ENCODE measurements around the gene CHST2.

The CHST2 gene

DNA sequence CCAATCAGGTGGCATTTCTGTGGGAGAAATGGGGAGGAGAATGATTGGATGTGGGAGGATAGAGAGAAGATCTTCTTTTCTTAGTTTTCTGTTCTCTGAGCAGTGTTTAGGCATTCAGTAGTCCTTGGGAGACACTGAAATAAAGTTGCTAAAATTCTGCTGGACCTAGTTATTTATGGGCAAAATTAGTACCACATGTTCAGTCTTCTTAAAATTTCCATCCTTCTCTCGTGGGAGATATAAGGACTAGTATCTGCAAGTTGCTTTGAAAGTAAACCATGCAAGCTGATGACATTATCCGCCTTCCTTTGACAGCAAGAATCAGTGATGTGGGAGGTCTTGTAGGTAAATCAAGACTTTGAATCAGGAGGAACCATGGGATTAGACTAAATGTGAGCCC is 19.9 kb upstream of the CHST2 start:
- DNase-seq: no peak

DNA sequence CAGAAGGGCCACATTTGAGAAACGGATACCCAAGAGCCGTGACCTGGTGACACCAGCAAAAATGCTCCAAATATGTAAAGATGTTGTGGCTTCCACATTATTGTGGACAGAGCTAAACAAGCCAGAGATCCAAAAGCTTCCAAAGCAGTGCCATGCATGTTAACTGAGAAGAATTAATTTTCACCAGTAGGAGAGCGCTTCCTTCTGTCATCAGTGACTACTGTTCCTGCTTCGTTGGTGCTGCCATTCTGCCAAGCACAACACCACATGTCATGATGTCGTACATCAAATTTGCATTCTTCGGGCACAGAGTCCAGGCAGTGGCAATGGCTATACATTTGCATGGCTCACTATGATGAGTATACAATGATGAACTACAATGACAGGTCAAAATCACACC is 19.1 kb upstream of the CHST2 start:
- DNase-seq: no peak

DNA sequence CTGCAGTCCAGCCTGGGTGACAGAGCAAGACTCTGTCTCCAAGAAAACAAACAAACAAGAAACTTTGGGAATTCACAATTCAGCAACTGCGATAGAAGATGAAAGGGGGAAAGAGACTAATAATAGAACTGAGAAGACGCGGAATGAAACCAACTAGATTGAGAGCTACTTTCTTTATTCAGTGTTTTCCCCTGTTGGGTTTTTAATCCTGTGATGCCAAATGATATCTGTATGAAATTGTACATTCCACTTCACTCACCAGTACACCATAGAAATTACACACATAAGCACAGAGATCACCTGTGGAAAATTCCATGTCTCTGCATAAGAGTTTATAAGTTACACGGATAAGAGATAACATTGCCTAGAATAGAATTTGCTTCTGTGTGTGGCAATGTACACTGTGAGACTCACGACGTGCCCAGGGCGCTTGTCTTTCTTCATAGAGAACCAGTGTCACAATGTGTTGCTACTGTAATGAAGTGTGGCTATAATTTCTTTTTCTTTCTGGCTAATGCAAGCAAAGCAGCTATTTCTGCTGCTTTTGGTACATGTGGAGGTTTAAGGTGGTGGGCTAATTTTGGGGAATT is 17.7 kb upstream of the CHST2 start:
- DNase-seq: no peak

DNA sequence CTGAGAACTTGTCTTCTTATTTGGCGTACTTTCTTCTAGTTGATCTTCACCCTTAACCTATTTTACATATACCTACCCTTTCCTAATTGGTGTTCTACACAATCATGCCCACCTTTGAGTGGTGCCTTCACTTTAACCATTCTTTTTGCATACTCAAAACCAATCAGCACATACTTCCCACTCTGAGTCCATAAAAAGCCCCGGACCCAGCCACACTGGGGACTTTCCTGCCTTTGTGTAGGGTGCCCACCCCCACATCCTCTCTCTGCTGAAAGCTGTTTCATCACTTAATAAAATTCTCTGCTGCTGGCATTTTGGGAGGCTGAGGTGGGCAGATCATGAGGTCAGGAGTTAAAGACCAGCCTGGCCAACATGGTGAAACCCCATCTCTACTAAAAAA is 15.9 kb upstream of the CHST2 start:
- no peak for DNase-seq

DNA sequence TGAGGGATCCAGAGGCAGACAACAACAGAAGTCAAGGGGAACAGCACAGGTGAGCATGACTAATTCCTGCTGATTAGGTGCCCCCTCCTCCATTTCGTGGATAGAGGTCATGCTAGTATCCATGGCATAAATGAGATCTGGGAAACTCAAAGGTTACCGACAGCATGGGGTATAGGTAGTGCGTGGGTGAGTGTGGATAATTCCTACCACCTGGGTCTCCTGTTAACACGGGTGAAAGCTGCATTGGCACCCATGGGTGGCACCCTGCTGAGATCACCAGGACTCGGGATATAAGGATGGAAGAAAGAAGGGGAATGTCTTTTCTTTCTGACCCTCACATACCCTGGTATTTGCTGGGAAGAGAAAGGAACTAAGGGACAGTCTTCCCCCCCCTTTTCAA is 14.4 kb upstream of the CHST2 start:
- no peak for DNase-seq

DNA sequence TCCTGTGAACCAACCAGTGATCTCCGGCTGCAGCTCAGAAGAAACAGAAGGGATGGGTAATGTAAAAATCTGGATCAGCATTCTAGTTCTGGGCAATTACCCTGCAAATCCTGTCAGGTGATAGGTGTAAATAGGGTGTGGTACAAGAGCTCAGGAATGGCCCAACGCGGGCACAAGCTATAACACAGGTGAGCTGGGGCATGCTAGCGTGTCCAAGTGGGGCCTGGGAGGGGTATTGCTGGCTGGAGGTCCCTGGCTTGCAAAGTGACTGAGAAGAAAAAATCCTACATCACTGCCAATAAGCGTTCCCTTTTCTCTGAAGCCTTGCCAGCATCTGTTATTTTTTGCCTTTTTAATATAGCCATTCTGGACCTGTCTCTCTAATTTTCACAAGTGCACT is 9.7 kb upstream of the CHST2 start:
- no peak for DNase-seq

DNA sequence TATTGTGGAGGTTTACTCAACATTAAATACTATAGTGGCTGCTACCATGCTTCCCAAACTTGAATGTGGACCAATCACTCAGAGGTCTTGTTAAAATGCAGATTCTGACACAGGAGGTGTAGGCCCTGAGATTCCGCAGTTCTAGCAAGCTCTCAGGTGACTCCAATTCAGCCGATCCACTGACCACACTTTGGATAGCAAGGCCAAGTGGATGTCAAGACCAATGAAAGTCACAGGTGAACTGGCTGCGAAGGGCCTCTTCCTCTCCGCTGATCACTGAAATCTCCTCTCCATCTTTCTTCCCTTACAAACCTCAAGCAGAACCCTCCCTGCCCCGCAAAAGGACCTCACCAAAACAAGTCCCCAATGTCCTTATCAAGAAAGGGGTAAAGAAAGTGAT is 9.2 kb upstream of the CHST2 start:
- DNase-seq: no peak

DNA sequence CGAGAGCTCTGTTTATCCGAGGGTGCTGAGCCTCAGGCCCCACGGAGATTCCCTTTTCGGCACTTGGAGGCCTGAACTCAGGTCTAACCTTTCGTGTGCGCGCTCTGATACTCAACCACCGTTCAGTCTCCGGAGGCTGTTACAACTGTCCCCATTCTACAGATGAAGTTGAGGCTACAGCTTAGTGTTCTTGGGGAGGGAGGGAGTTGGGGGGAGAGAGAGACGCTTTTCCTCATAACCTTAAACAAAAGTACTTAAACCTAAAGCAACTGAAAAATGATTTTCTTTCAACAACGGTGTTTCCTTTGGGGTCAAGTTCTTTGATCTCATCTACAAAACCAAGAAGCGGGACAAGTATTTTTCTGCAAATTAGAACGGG is 952 bp upstream of the CHST2 start:
- no peak for DNase-seq

DNA sequence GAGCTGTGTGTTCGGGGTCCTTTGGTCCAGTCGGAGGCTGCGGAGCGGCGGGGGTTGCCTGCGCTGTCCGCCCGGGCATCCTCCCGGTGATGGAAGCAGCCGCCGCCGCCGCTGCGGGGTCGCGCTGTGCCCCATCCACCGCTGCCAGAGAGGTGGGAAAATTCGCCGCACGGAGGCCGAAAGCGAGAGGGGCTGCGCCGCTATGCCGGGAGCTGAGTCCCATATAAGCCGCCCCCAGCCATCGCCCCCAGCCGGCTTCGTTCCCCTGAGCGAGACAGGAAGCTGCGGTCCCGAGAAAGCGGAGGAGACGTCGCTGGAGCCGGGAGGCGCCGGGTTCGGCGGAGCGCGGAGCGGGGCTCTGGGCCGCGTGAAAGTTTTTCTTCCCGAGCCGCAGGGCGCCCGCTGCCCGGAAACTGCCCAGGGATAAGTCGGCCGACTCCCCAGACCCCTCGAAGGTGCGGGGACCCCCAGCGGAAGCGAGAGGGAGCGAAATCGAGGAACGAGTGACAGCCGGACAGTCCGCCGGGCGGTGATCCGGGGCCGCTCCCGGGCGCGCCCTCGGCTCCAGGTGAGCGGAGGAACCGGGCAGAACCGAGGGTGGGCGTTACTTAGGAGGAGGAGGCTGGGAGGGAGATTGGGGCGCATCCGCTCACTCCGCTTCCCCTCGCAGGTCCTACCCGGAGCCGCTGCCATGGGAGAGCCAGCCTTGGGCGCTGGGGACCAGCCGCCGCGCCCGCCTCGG is 574 bp downstream of the CHST2 start:
- DNase-seq: peak; percentile 51

DNA sequence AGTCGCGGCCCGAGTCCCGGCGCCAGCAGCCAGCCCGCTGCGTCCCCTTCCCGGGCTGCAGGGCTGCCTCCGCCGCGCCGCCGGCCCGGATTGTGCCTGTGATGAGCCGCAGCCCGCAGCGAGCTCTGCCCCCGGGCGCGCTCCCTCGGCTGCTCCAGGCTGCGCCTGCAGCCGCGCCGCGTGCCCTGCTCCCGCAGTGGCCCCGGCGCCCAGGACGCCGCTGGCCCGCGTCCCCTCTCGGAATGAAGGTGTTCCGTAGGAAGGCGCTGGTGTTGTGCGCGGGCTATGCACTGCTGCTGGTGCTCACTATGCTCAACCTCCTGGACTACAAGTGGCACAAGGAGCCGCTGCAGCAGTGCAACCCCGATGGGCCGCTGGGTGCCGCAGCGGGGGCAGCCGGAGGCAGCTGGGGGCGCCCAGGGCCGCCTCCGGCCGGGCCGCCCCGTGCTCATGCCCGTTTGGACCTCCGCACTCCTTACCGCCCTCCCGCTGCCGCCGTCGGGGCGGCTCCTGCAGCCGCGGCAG is 1.2 kb downstream of the CHST2 start:
- DNase-seq: peak; percentile 61

DNA sequence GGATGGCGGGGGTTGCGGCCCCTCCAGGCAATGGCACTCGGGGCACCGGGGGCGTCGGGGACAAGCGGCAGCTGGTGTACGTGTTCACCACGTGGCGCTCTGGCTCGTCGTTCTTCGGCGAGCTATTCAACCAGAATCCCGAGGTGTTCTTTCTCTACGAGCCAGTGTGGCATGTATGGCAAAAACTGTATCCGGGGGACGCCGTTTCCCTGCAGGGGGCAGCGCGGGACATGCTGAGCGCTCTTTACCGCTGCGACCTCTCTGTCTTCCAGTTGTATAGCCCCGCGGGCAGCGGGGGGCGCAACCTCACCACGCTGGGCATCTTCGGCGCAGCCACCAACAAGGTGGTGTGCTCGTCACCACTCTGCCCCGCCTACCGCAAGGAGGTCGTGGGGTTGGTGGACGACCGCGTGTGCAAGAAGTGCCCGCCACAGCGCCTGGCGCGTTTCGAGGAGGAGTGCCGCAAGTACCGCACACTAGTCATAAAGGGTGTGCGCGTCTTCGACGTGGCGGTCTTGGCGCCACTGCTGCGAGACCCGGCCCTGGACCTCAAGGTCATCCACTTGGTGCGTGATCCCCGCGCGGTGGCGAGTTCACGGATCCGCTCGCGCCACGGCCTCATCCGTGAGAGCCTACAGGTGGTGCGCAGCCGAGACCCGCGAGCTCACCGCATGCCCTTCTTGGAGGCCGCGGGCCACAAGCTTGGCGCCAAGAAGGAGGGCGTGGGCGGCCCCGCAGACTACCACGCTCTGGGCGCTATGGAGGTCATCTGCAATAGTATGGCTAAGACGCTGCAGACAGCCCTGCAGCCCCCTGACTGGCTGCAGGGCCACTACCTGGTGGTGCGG is 1.9 kb downstream of the CHST2 start:
- peak; percentile 26 for DNase-seq

DNA sequence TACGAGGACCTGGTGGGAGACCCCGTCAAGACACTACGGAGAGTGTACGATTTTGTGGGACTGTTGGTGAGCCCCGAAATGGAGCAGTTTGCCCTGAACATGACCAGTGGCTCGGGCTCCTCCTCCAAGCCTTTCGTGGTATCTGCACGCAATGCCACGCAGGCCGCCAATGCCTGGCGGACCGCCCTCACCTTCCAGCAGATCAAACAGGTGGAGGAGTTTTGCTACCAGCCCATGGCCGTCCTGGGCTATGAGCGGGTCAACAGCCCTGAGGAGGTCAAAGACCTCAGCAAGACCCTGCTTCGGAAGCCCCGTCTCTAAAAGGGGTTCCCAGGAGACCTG is 2.5 kb downstream of the CHST2 start:
- no peak for DNase-seq

DNA sequence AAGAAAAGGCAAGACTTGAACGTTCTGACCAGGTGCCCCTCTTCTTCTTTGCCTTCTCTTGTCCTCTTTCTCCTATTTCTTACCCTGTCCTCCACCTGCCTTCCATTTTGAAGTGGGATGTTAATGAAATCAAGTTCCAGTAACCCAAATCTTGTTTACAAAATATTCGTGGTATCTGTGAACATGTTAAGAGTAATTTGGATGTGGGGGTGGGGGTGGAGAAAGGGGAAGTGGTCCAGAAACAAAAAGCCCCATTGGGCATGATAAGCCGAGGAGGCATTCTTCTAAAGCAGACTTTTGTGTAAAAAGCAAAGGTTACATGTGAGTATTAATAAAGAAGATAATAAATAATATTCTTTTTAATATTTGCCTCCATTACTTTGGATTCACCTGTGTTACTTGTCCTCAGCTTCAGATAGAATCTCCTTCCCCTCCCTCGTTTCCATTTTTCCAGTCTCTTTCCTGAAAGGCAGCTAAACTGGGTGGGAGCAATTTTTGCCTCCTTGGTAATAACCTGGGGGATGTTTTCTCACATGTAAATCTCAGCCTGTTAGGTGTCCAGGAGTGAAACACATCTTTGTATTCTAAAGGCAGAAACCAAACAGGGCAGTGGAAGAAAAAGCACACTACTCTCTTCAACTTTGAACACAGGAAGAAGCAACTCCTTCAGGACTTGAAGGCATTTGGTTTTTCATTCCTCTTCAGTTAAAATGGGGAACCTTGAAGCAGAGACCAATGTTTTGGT is 3.2 kb downstream of the CHST2 start:
- no peak for DNase-seq

DNA sequence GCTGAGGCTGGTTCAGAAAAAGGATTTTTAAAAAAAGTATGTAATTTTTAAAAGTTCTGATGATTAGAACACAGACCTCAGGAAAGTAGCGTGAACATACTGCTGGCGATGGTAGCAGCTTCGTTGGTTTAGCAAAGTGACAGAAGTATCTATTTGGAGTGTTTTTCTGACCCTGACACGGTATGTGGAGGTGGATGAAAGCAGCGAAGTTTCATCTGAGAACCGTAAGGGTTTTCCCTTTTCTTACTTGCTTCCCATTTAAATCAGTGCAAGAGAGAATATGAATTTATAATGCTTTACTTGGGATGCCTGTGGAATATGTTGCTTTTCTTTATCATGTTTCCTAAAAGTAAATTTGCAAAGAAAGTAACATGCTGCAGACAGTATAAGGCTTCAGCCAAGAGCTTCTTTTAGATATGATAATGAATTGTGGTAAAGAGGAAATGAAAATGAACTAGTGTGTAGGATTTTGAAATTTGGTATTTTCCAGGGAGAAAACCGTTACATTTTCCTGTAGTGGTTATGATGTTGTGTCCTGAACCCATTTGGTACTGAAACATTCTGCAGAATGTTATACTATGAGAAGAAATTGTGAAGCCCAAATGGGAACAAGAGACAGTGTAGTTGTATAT is 3.9 kb downstream of the CHST2 start:
- no peak for DNase-seq

DNA sequence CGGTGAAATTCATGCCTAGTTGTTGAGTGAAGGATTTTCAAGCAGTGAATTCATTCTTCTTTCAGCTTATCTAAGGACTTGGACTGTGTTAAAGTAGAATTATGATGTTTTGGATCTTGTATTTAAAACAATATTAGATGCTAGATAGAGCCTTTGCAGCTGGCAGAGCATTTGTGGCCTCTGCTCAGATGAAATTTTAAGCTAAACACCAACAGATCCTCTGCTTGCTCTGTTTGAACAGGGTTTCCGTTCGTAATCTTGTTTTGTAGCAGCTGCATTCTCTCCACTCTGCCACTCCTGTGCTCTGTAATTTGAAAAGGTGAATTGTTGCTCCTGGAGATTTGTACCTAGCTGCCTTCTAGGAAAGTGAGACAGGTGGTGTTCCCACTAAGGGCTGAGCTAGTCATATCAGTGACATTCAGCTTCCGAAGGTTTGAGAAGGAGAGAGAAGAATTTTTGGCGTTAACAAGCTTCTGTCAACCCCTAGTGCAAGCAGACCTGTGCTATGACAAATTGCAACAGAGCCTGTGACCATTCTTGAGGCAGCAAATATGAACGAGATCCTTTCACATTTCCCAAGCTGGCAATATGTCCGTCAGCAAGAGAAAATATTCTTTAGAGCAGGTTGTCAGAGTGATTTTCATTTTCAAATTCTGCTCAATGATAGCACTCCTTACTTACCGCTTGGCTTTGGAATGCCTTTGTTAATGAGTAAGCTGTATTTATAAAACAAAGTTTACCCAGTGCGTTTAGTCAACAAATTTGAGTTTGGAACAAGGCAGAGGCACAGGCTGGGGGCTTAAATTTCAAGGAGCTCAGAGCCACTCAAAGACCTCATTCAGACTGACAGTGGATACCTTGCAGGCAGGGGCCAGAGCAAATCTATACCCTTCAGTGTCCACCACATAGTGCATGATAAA is 5.3 kb downstream of the CHST2 start:
- DNase-seq: peak; percentile 54

DNA sequence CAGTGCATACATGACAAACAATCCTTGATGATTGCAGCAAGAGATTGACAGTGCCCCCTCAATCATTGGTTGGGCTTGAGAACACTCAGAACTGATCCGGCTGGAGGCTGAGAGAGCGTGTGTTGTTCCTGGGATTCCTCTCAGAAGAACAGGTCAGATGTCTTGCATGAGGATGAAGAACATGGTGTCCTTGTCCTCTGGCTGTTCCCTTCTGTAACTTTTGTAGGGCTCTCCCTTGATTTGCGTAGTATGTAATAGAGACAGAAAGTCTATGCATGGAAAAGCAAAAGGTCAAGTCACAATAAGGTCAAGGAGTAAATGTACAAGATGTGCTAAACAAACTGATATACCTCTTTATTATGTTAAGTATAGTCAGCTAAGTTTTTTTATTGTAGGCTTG is 8.2 kb downstream of the CHST2 start:
- DNase-seq: no peak

DNA sequence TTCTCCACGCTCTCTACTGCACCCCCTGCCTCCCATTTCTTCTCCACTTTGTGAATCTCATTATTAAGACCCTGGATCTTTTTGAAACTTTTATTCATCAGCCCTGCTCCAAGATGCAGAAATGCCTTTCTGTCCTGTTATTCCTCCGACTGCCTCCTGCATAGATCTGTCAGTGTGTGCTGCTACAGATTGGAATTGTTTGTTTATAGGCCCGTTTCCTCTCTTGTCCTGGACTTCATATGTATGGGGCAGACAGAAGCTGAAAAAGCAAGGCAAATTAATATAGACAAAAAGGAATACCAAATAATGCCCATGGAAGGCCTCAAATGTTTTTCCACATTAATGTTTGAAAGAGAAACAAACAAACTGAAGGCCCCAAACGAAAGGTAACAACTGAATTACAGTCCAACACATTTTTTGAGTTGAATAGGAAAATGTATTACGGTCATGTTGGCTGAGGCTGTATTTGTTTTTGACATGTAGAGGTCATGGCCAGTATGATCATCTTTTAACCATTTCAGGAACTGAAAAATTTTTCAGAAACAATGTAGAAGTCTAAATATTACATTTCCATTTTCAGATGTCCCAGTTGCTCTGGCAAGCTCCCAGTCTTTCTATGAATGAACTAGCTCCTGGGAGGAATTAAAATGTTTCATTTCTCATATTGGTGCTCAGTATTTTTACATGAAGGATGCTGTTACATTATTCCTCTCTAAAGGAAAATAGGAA is 8.8 kb downstream of the CHST2 start:
- DNase-seq: no peak

DNA sequence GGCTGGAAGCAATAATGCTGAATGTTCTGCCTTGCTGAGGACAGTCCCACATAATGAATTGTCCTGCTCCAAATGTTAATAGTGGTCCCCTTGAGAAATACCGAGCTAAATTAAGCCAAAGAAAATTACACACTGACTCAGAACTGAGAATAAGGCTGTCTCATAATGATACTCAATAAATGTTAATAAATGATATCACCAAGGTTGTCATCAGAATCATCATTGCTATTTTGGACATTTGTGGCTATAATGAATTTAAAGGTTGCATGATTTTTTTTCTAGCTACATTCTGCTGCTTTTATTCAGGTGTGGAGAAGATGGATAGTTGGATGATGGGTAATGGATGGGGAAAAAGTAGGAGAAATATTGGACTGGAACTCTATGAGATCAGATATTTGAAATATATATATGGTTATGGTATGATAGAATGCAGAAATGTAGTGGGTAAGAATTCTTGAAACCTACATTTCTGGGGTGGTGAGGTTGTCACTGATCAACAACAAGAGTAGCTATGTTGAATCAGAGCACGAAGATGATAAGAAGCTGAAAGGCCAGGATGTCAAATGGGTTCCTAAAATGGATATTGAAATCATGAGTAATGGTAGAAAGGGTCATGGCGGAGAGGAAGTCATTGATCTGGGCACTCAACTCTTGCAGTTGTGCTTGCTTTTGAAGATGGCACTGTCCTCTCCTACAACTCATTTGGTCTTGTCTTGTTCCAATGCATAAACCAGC is 12.8 kb downstream of the CHST2 start:
- no peak for DNase-seq

DNA sequence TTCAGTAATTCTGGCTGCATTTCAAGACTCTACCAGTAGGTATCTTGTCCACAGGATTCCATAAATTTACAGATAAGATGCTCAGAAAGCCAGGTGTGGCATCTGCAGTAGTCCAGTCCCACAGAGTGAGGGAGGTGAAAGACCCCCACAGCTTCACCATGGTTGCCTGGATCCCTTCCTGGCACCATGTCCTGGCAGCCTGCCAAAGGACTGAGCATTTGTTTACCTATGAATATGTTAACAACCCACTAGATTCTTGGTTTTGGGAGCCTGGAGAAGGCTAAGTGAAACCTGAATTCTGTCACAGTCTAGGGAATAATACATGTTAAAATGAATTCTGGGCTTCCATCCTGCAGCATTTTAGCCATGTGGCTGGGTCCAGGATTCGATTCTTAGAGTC is 14.9 kb downstream of the CHST2 start:
- peak; percentile 100 for DNase-seq

DNA sequence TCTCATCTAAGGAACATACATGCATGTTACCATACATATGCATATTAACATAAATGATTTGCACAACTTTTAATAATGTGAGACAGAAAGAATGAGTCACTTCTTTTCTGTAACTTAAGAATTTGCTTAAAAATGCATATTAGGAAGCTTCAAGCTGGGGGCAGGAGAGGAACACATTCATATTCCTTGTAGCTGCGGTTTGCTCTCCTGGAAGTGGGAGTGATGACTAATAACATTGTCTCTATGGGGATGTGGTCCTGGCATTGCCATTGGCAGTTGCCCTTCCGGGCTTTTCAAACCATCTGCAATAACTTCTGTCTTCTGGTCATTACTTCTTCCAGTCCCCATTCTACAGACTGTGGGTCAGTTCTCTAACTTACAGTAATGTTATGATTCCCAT is 15.6 kb downstream of the CHST2 start:
- peak; percentile 50 for DNase-seq
